Heart right ventricle (tissue), 16 donors: ENCODE results near the gene ALG5. TPM values are rescaled to one million over a fixed set of nuclear protein-coding genes. Genes with fewer than 3 reads are reported as not detected.

Experiments
- ATAC-seq, 8 donors: fragments of 200-7000 bp; cut with Tn5 transposase; one replicate each; pipeline ENCODE4 v1.9.1; 2020; ENCODE audit warnings: mild to moderate bottlenecking in 8 of 8, moderate library complexity in 8 of 8, moderate number of reproducible peaks in 1 of 8
- DNase-seq, 2 donors: peaks; one replicate each; pipeline ENCODE4 v3.0.0-alpha.2; 2020
- H3K27ac ChIP-seq, 10 donors: fragments of 200-600 bp; sonication (generic) in 2 of 10; one replicate each; pipeline versions ENCODE4 v1.5.0 to v1.8.0; 2020 to 2022; ENCODE audit warnings: mild to moderate bottlenecking in 3 of 10
- H3K27me3 ChIP-seq, 7 donors: fragments of 200-600 bp; one replicate each; pipeline ENCODE4 v1.8.0; 2021 to 2022; ENCODE audit warnings: mild to moderate bottlenecking in 2 of 7
- H3K36me3 ChIP-seq, 9 donors: fragments of 200-600 bp; sonication (generic) in 1 of 9; one replicate each; pipeline versions ENCODE4 v1.5.0 to v1.8.0; 2020 to 2022; ENCODE audit warnings: mild to moderate bottlenecking in 2 of 9
- H3K4me1 ChIP-seq, 9 donors: fragments of 200-600 bp; sonication (generic) in 1 of 9; one replicate each; pipeline versions ENCODE4 v1.5.0 to v1.8.0; 2020 to 2022; ENCODE audit warnings: mild to moderate bottlenecking in 4 of 9
- H3K4me3 ChIP-seq, 10 donors: fragments of 200-600 bp; sonication (generic) in 2 of 10; one replicate each; pipeline versions ENCODE4 v1.5.0 to v1.8.0; 2020 to 2022; ENCODE audit warnings: mild to moderate bottlenecking in 7 of 10, moderate library complexity in 2 of 10
- H3K9me3 ChIP-seq, 11 donors: fragments of 200-600 bp in 10 of 11; sonication (generic) in 2 of 11; one replicate each; pipeline versions ENCODE4 v1.5.0 to v1.8.0; 2013 to 2022; ENCODE audit warnings: mild to moderate bottlenecking in 2 of 11, control low read depth in 1 of 11, moderate library complexity in 1 of 11
- CTCF ChIP-seq, 9 donors: fragments of 200-600 bp; sonication (generic) in 2 of 9; IDR thresholded peaks; one replicate each; pipeline versions ENCODE4 v1.5.0 to v1.8.0; 2021 to 2022; ENCODE audit warnings: antibody characterized with exemption in 9 of 9, mild to moderate bottlenecking in 5 of 9, moderate library complexity in 1 of 9
- WGBS, 2 donors: extraction: QIAGEN DNeasy Blood & Tissue Kit; methylation state at CpG; one replicate each; pipeline ENCODE4 v1.1.7; 2013; ENCODE audit warnings: inconsistent platforms in 1 of 2; 5-methylcytosine and 5-hydroxymethylcytosine counted together
- intact Hi-C, 10 donors: fragments of 100-400 bp; cut with DNase I; formaldehyde crosslinking; loops; one replicate each; pipeline versions ENCODE4 v1.11.1 to v1.14.2; 2022
- polyA plus RNA-seq, 2 donors: library from polyadenylated mRNA; stranded (reverse); fragments of 200-250 nt; gene quantifications; one replicate each; pipeline ENCODE4 v1.2.3, GENCODE V29; 2013
- total RNA-seq, 10 donors: library from RNA; stranded (reverse); fragmentation: NEBNext Ultra II Directional in 3 of 10; extraction: Animal tissue kit (Norgen Biotek cat#: 25700) in 3 of 10; gene quantifications; one replicate each; pipeline versions ENCODE4 v1.2.1 to v1.2.4, GENCODE V29; 2021 to 2023
- donor health status: Arrhythmogenic right ventricular cardiomyopathy.
- donor health status: ischemic (EF 13 %, LVEDD 7.1; RV severe dilation, severe dysfunction).
- donor health status: healthy with polysubstance abuse.
- donor health status: DM: no; HTN: yes; CAD: no.
- donor health status: DM: no; HTN: no; CAD: no.
- donor health status: ischemic (EF 25% LVEDD 6.9; RV normal size, moderate dysfunction).
- donor health status: ischemic (EF 25% LVEDD 5.7; RV mildly dilated, moderate dysfunction).
- donor health status: healthy.
- donor health status: DM: yes; HTN: yes; CAD: no.
- donor health status: Ischemic cardiomyopathy.
- donor health status: ischemic (EF 35%, LVEDD 5.7; RV mildly dilated, moderate dysfunction).
- donor health status: nonischemic (EF 11% LVEDD 7.7; RV severe dilation, severe dysfunction).
- donor health status: DM: yes; HTN: yes; CAD: no.
- donor health status: PGD.
- donor health status: ischemic (EF 29% LVEDD 5.4; RV normal size, mild dysfunction).
- donor health status: nonischemic (EF 23%, LVEDD 6.1; RV moderate dilation, normal function).

ALG5 gene
- total and polyA plus RNA-seq, 12 donors: 7.3 to 29.6 (median 10.5) TPM

- Histone ChIP-seq H3K4me1 (peaks cover 0 to 20% (median 3%) of the 10 kb centered on the region in 9 donors), H3K27ac (no peak overlapping the region), H3K9me3 (no peaks in the 10 kb centered on the region), H3K4me3 (no peak overlapping the region), H3K36me3 (no peaks in the 10 kb centered on the region), H3K27me3 (peaks cover 0 to 20% (median 0%) of the 10 kb centered on the region in 7 donors)
- DNase-seq (no peak), ATAC-seq (peak in 1 of 8 donors; percentile 57)
- intact Hi-C loops: loop anchor here in 1 of 10 donors (5.0 kb wide), 1 partner anchor 50 kb away; no protein-coding TSS in a partner anchor
- TF ChIP-seq CTCF (IDR thresholded peaks at IDR 0.05): no peak
Observed at GRCh38 chr13:36912369-36912768, 86.8 kb downstream of the ALG5 start.

DNA sequence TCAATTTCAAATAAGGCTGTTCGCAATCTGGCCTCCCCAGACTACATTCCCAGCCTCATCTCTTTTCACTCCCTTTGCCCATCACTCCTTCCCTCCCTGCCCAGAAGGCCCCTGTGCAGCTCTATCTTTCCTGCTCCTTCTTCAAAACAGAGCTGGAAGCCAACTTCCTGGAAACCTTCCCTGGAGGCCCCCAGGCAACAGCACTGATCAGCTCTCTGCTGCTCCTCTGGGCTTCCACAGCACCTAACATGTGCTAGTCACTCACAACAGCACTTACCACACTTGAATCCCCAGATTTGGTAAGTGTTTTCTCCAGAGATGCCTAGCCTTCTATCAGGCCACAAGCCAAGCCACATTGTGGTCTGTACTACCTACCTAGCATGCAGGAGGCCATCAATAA lies 88.6 kb downstream of the ALG5 start:
- intact Hi-C loops: loop anchor here in 1 of 10 donors (5.0 kb wide), 1 partner anchor 48 kb away; no protein-coding TSS in a partner anchor
- Histone ChIP-seq H3K27ac (no peak overlapping the region), H3K4me3 (no peak overlapping the region), H3K9me3 (no peaks in the 10 kb centered on the region), H3K36me3 (peaks cover 0 to 3% (median 0%) of the 10 kb centered on the region in 9 donors), H3K4me1 (peaks cover 0 to 20% (median 3%) of the 10 kb centered on the region in 9 donors), H3K27me3 (peaks cover 0 to 4% (median 0%) of the 10 kb centered on the region in 7 donors)
- ATAC-seq (no peak), DNase-seq (no peak)
- WGBS, 2 donors: 92 to 96% methylated on average over 1 of the region's 1 CpG
- TF ChIP-seq CTCF (IDR thresholded peaks at IDR 0.05): no peak

GRCh38 chr13:36907821-36908220 lies 91.3 kb downstream of the ALG5 start:
- no peak for ATAC-seq
- Histone ChIP-seq H3K9me3 (no peaks in the 10 kb centered on the region), H3K4me1 (peaks cover 0 to 10% (median 0%) of the 10 kb centered on the region in 9 donors), H3K27ac (no peak overlapping the region), H3K4me3 (no peak overlapping the region), H3K27me3 (no peaks in the 10 kb centered on the region), H3K36me3 (peaks cover 0 to 3% (median 0%) of the 10 kb centered on the region in 9 donors)
- DNase-seq: no peak
- intact Hi-C loops: no loop called here
- no peak for TF ChIP-seq CTCF (IDR thresholded peaks at IDR 0.05)
- WGBS, 2 donors: 89 to 90% methylated on average over 2 of the region's 2 CpGs

DNA sequence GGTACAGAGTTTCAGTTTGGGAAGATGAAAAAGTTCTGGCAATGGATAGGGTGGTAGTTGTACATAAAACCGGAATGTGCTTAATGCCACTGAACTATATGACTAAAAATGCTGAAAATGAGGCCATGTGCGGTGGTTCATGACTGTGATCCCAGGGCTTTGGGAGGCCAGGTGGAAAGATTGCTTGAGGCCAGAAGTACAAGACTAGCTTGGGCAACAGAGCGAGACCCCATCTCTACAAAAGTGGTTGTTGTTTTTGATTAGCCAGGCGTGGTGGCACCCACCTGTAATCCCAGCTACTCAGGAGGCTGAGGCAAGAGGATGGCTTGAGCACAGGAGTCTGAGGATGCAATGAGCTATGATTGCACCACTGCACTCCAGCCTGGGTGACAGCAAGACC lies 91.9 kb downstream of the ALG5 start:
- Histone ChIP-seq H3K9me3 (no peaks in the 10 kb centered on the region), H3K27ac (no peak overlapping the region), H3K36me3 (peaks cover 0 to 3% (median 0%) of the 10 kb centered on the region in 9 donors), H3K27me3 (no peaks in the 10 kb centered on the region), H3K4me1 (peaks cover 0 to 5% (median 0%) of the 10 kb centered on the region in 9 donors), H3K4me3 (no peak overlapping the region)
- WGBS, 2 donors: 96 to 98% methylated on average over 4 of the region's 4 CpGs
- intact Hi-C loops: no loop called here
- DNase-seq: no peak
- no peak for TF ChIP-seq CTCF (IDR thresholded peaks at IDR 0.05)
- no peak for ATAC-seq
